SU-DHL-6 (cell line): ENCODE measurements around the gene HIPK3.

Experiments used
- H2AFZ ChIP-seq: fragments of 200-600 bp; sonication (generic); 2 replicates; pipeline ENCODE4 v1.6.1; 2014; ENCODE audit warnings: low read depth, mild to moderate bottlenecking, moderate library complexity, mixed read lengths, antibody characterized with exemption, low read length; ENCODE audit not compliant: severe bottlenecking
- H3F3A ChIP-seq: fragments of 200-600 bp; shearing (Covaris generic); 2 replicates; pipeline ENCODE4 v1.6.0; 2016; ENCODE audit warnings: antibody characterized with exemption, mild to moderate bottlenecking; ENCODE audit not compliant: insufficient read depth
- H3K27ac ChIP-seq: fragments of 200-600 bp; sonication (generic); 2 replicates; pipeline ENCODE4 v1.5.1; 2016; ENCODE audit warnings: low read depth, mild to moderate bottlenecking, low read length, moderate library complexity, mixed read lengths
- H3K27me3 ChIP-seq: fragments of 200-600 bp; sonication (generic), shearing (Covaris generic); 2 replicates; pipeline ENCODE4 v1.6.0; 2014; ENCODE audit warnings: mild to moderate bottlenecking, low read length
- H3K36me3 ChIP-seq: fragments of 200-600 bp; sonication (generic); 2 replicates; pipeline ENCODE4 v1.6.1; 2014; ENCODE audit warnings: mild to moderate bottlenecking, low read length, mixed read lengths
- H3K4me2 ChIP-seq: fragments of 300-600, 200-600 bp; shearing (Covaris generic), sonication (generic); 2 replicates; pipeline ENCODE4 v1.6.0; 2014; ENCODE audit warnings: low read length, low read depth, mild to moderate bottlenecking; ENCODE audit not compliant: poor library complexity, severe bottlenecking
- H3K4me3 ChIP-seq: fragments of 200-600 bp; sonication (generic); 2 replicates; pipeline ENCODE4 v1.5.1; 2014; ENCODE audit warnings: antibody characterized with exemption, low read length, mild to moderate bottlenecking, mixed read lengths; ENCODE audit not compliant: insufficient read depth, poor library complexity, severe bottlenecking
- H3K79me2 ChIP-seq: fragments of 200-600 bp; sonication (generic); 2 replicates; pipeline ENCODE4 v1.6.1; 2014; ENCODE audit warnings: mild to moderate bottlenecking, low read length, moderate library complexity; ENCODE audit not compliant: insufficient read depth
- H3K9ac ChIP-seq: fragments of 200-600 bp; sonication (generic); 2 replicates; pipeline ENCODE4 v1.7.0; 2014; ENCODE audit warnings: mild to moderate bottlenecking, low read length
- H3K9me2 ChIP-seq: fragments of 200-600 bp; sonication (generic); replicated peaks from 2 replicates; pipeline ENCODE4 v1.6.1; 2014; ENCODE audit warnings: low read length; ENCODE audit not compliant: insufficient read depth
- H3K9me3 ChIP-seq: fragments of 200-600 bp; sonication (generic); 2 replicates; pipeline ENCODE4 v1.6.1; 2014; ENCODE audit warnings: low read length, mixed read lengths; ENCODE audit not compliant: insufficient read depth
- H4K20me1 ChIP-seq: fragments of 200-600 bp; sonication (generic); 2 replicates; pipeline ENCODE4 v1.6.1; 2014; ENCODE audit warnings: low read depth, mild to moderate bottlenecking, antibody characterized with exemption, low read length, moderate library complexity, mixed read lengths
- EZH2phosphoT487 ChIP-seq: fragments of 200-600 bp; sonication (generic), shearing (Covaris generic); conservative IDR thresholded peaks from 2 replicates; pipeline ENCODE4 v1.6.1; 2018; ENCODE audit warnings: mild to moderate bottlenecking, antibody characterized with exemption, low read length, moderate library complexity, mixed read lengths
- TF ChIP-seq, protein P1 (sequence below): fragments of 200-600 bp; sonication (generic); IDR thresholded peaks from one replicate; pipeline ENCODE4 v1.5.1; 2017; ENCODE audit warnings: antibody characterized with exemption, mild to moderate bottlenecking, low read length, moderate library complexity; ENCODE audit not compliant: insufficient read depth, poor library complexity, severe bottlenecking

Gene HIPK3

DNA sequence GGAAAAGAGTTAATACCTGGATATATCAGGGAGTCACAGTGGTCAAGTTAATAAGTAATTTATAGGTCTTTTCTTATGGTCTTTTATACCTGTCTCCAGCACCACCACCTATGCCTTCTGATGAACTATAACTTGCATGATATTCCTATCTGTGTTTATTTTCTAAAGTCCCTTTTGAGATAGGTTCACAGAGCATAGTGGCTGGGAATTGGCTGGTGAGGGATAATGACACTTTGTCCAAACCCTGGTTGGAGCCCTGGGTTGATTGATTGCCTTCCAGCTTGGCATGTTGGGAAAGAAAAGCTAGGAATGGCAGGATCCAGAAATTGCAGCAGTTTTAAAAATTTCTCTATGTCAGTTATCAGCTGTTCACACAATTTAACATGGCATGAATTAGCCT, 23.2 kb downstream of the HIPK3 start:
- H4K20me1 ChIP-seq = no peaks in the 10 kb centered on the region
- H3K4me2 ChIP-seq = no peak overlapping the region
- no peaks in the 10 kb centered on the region for H3K27me3 ChIP-seq
- H3K27ac ChIP-seq = no peak overlapping the region
- no peaks in the 10 kb centered on the region for H3K79me2 ChIP-seq
- no peak overlapping the region for H3K9ac ChIP-seq
- no peaks in the 10 kb centered on the region for H3K9me2 ChIP-seq
- no peak overlapping the region for H3K4me3 ChIP-seq
- H3K36me3 ChIP-seq = no peaks in the 10 kb centered on the region
- no peak overlapping the region for H2AFZ ChIP-seq
- no peaks in the 10 kb centered on the region for H3K9me3 ChIP-seq
- no peaks in the 10 kb centered on the region for H3F3A ChIP-seq
- no peak for TF ChIP-seq EZH2phosphoT487

DNA sequence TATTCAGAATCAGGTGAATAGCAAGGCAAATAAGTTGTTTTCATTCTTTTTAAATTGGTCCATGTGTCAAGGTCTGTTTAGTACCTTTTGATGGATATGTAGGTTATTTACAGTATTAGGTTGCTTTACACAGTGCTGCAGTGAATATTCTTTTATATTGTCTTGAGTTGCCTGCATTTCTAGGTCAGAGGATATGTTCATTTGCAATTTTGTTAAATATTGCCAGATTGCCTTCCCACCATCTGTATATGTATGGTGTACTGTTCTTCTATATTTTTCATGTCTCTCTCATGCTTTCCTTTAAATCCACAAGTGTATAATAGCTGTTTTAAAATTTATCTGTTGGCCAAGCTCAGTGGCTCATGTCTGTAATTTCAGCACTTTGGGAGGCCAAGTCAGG, 24.6 kb downstream of the HIPK3 start:
- Histone ChIP-seq H3K27ac (no peak overlapping the region), H3F3A (no peaks in the 10 kb centered on the region), H3K27me3 (no peaks in the 10 kb centered on the region), H3K79me2 (no peaks in the 10 kb centered on the region), H3K9ac (no peak overlapping the region), H3K4me2 (no peak overlapping the region), H3K4me3 (no peak overlapping the region), H3K9me3 (no peaks in the 10 kb centered on the region), H4K20me1 (no peaks in the 10 kb centered on the region), H3K36me3 (no peaks in the 10 kb centered on the region), H3K9me2 (no peaks in the 10 kb centered on the region), H2AFZ (no peak overlapping the region)
- TF ChIP-seq EZH2phosphoT487 = no peak
- TF ChIP-seq, protein P1, sequence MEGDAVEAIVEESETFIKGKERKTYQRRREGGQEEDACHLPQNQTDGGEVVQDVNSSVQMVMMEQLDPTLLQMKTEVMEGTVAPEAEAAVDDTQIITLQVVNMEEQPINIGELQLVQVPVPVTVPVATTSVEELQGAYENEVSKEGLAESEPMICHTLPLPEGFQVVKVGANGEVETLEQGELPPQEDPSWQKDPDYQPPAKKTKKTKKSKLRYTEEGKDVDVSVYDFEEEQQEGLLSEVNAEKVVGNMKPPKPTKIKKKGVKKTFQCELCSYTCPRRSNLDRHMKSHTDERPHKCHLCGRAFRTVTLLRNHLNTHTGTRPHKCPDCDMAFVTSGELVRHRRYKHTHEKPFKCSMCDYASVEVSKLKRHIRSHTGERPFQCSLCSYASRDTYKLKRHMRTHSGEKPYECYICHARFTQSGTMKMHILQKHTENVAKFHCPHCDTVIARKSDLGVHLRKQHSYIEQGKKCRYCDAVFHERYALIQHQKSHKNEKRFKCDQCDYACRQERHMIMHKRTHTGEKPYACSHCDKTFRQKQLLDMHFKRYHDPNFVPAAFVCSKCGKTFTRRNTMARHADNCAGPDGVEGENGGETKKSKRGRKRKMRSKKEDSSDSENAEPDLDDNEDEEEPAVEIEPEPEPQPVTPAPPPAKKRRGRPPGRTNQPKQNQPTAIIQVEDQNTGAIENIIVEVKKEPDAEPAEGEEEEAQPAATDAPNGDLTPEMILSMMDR = no peak

DNA sequence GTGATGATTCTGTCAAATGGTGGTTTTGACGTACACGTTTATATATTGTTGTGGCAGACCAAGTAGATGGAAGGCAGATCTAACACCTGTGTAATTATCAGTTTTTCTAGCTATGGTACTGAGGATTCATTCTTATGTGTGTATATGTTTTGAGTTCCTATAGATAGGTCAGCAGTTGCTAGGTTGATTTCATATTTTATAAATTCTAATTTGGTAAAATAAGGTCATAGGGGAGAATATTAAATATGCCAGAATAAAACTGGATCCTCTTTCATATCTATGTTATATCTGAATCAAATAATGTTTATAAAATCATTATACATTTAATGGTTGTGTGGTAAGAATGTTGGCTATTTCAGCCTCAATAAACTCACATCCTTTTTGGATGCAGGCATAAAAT, 27.6 kb downstream of the HIPK3 start:
- Histone ChIP-seq H3K27me3 (no peaks in the 10 kb centered on the region), H2AFZ (no peak overlapping the region), H3K9ac (no peak overlapping the region), H3K79me2 (no peaks in the 10 kb centered on the region), H3K27ac (no peak overlapping the region), H4K20me1 (no peaks in the 10 kb centered on the region), H3K4me3 (no peak overlapping the region), H3K36me3 (no peaks in the 10 kb centered on the region), H3K9me2 (no peaks in the 10 kb centered on the region), H3K9me3 (no peaks in the 10 kb centered on the region), H3K4me2 (no peak overlapping the region), H3F3A (no peaks in the 10 kb centered on the region)
- no peak for TF ChIP-seq EZH2phosphoT487
- TF ChIP-seq, protein P1 = no peak

DNA sequence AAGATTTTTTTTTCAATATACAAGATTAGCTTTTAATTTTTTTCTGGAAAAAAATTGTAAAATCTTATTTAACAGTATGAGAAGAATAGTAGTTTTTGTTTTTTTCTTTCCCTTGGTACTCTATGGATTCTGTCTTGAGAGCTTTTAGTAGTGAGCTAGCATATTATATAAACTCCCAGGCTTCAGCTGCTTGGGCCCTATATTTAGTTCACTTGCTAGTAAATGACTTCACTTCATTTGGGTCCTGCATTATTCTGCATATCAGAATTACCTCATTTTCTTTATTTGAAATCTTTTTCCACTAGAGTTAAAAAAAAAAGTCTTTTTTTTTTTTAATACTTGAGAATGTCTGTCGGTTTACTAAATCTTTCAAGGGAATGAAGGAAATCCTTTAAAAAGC, 33.1 kb downstream of the HIPK3 start:
- H3K9me3 ChIP-seq = no peaks in the 10 kb centered on the region
- H4K20me1 ChIP-seq = no peaks in the 10 kb centered on the region
- H3K4me2 ChIP-seq = no peak overlapping the region
- no peaks in the 10 kb centered on the region for H3K9me2 ChIP-seq
- no peaks in the 10 kb centered on the region for H3K27me3 ChIP-seq
- H3K4me3 ChIP-seq = no peak overlapping the region
- no peaks in the 10 kb centered on the region for H3K79me2 ChIP-seq
- H3K36me3 ChIP-seq = no peaks in the 10 kb centered on the region
- TF ChIP-seq, protein P1 = no peak
- TF ChIP-seq EZH2phosphoT487 = no peak
- H3K9ac ChIP-seq = no peak overlapping the region
- no peak overlapping the region for H2AFZ ChIP-seq
- no peak overlapping the region for H3K27ac ChIP-seq
- no peaks in the 10 kb centered on the region for H3F3A ChIP-seq
